ENCODE results near the gene TERT.

The TERT gene

GRCh38 chr5:1293416-1294205, 1.3 kb downstream of the TERT start:
- DNase-seq, result peak; percentile 30

GRCh38 chr5:1292846-1293415, 1.9 kb downstream of the TERT start:
- peak; percentile 24 for DNase-seq

GRCh38 chr5:1292139-1292538, 2.7 kb downstream of the TERT start:
- peak; percentile 6 for DNase-seq

- peak; percentile 15 for DNase-seq
Observed at GRCh38 chr5:1291611-1292080, 3.2 kb downstream of the TERT start.

GRCh38 chr5:1290956-1291355, 3.9 kb downstream of the TERT start:
- peak; percentile 4 for DNase-seq

- DNase-seq, result peak; percentile 28
Observed at GRCh38 chr5:1289559-1289958, 5.3 kb downstream of the TERT start.

GRCh38 chr5:1288439-1289335, 6.2 kb downstream of the TERT start:
- DNase-seq, result peak; percentile 26

GRCh38 chr5:1285883-1286291, 9.0 kb downstream of the TERT start:
- peak; percentile 11 for DNase-seq

GRCh38 chr5:1285141-1285540, 9.7 kb downstream of the TERT start:
- peak; percentile 20 for DNase-seq

- peak; percentile 7 for DNase-seq
Observed at GRCh38 chr5:1284336-1284970, 10.4 kb downstream of the TERT start.

- peak; percentile 14 for DNase-seq
Observed at GRCh38 chr5:1283729-1284041, 11.2 kb downstream of the TERT start.

- DNase-seq, result peak; percentile 8
Observed at GRCh38 chr5:1282993-1283728, 11.7 kb downstream of the TERT start.

- no peak for DNase-seq
Observed at GRCh38 chr5:1282131-1282992, 12.5 kb downstream of the TERT start.

- DNase-seq, result no peak
Observed at GRCh38 chr5:1281038-1281882, 13.6 kb downstream of the TERT start.

- DNase-seq, result no peak
Observed at GRCh38 chr5:1280177-1281037, 14.5 kb downstream of the TERT start.

- no peak for DNase-seq
Observed at GRCh38 chr5:1279443-1280151, 15.3 kb downstream of the TERT start.

GRCh38 chr5:1278656-1279442, 16.0 kb downstream of the TERT start:
- DNase-seq, result no peak

GRCh38 chr5:1278216-1278615, 16.7 kb downstream of the TERT start:
- DNase-seq, result no peak

Data from activated CD4-positive, CD25-positive, alpha-beta regulatory T cell treated with anti-CD3 and anti-CD28 coated beads, Interleukin-2, amount 50 U/mL, for 72 hours (primary cell).